ENCODE measurements around the gene PAPPA2. TPM values are rescaled to one million over a fixed set of nuclear protein-coding genes. Genes with fewer than 3 reads are reported as not detected.

Gene PAPPA2
- total and polyA plus RNA-seq, 2 of the 4 experiments (the other 2 are of a cell fraction) = 0.10 to 0.18 TPM

- TF ChIP-seq CEBPB (IDR thresholded peaks at IDR 0.05; ENCODE audit: low read depth, low read length) = no peak
Measured at GRCh38 chr1:176879784-176880620, 417.0 kb downstream of the PAPPA2 start (continued).

- ChIA-PET CTCF (interaction anchor here (0.7 to 0.9 kb wide), 3 partner anchors 22 to 1732 kb away, joined by 3 read pairs; no protein-coding TSS in a partner anchor), POLR2A (ENCODE audit: unreplicated experiment) (no interaction called here)
- Histone ChIP-seq H3K4ac (ENCODE audit: low read depth, low read length) (no peak overlapping the region), H4K91ac (ENCODE audit: insufficient read depth, low read depth, low read length) (no peak overlapping the region), H3K4me2 (ENCODE audit: low read depth, low read length) (no peak overlapping the region), H3K79me1 (ENCODE audit: low read depth in 1 of 2, low read length in 2 of 2) (no peaks in the 10 kb centered on the region), H3K14ac (replicated peaks; ENCODE audit: low read depth, low read length) (no peak overlapping the region), H2AFZ (replicated peaks; ENCODE audit: low read length, poor library complexity) (no peak overlapping the region), H2BK5ac (ENCODE audit: low read depth, low read length, poor library complexity, severe bottlenecking) (no peak overlapping the region), H3K27ac (ENCODE audit: insufficient read depth, low read length) (no peak overlapping the region), H4K5ac (ENCODE audit: low read depth, low read length) (no peak overlapping the region), H3K27me3 (ENCODE audit: control insufficient read depth, insufficient read depth, low read length) (no peaks in the 10 kb centered on the region), H2BK120ac (ENCODE audit: low read depth, low read length) (no peak overlapping the region), H3K4me3 (ENCODE audit: insufficient read depth, low read depth, low read length) (no peak overlapping the region), H3K18ac (ENCODE audit: low read depth, low read length) (no peak overlapping the region), H3K56ac (ENCODE audit: extremely low read depth, insufficient read depth, low read length) (no peak overlapping the region), H3K4me1 (ENCODE audit: control insufficient read depth, insufficient read depth, low read length) (no peaks in the 10 kb centered on the region), H3K23ac (ENCODE audit: low read depth, low read length) (no peak overlapping the region), H3K9me1 (ENCODE audit: insufficient read depth, low read length) (no peaks in the 10 kb centered on the region), H4K20me1 (ENCODE audit: insufficient read depth, low read length) (no peaks in the 10 kb centered on the region), H2AK9ac (replicated peaks; ENCODE audit: low read depth, low read length, poor library complexity) (no peak overlapping the region), H2BK20ac (ENCODE audit: low read depth, low read length) (no peak overlapping the region), H3K9ac (ENCODE audit: low read depth, low read length) (no peak overlapping the region), H2BK15ac (ENCODE audit: low read depth, low read length) (no peak overlapping the region), H4K8ac (ENCODE audit: low read depth in 2 of 2, low read length in 2 of 2) (no peak overlapping the region), H2AK5ac (ENCODE audit: low read depth, low read length) (no peak overlapping the region), H3K36me3 (ENCODE audit: control insufficient read depth, insufficient read depth, low read length) (no peaks in the 10 kb centered on the region), H3K9me3 (ENCODE audit: control insufficient read depth, insufficient read depth, low read length) (no peaks in the 10 kb centered on the region)
- intact Hi-C loops (cut with micrococcal nuclease) = loop anchor here (1.0 kb wide), 4 partner anchors 321 to 1852 kb away; no protein-coding TSS in a partner anchor
- BruUV-seq (replicated peaks) = no TSS peak
- ATAC-seq (ENCODE audit: low read depth) = peak; percentile 98
- dilution Hi-C loops (cut with HindIII; ENCODE audit: low sequenced_read_pairs, unreplicated experiment) = no loop called here
- WGBS, 2 experiments (ENCODE audit: extremely low coverage in 2 of 2, insufficient read length in 1 of 2) = no CpG with 5 or more reads among the region's 9 CpGs
- in situ Hi-C loops (cut with MboI; ENCODE audit: low sequenced_read_pairs) = loop anchor here (5.0 to 10.0 kb wide), 2 partner anchors 324 to 506 kb away; no protein-coding TSS in a partner anchor
- TF ChIP-seq USF2 (IDR thresholded peaks at IDR 0.05; ENCODE audit: low read depth, low read length) = no peak
- TF ChIP-seq CEBPB (IDR thresholded peaks at IDR 0.05; ENCODE audit: low read depth, low read length) = no peak
- peak; percentile 73 for TF ChIP-seq CTCF (conservative IDR thresholded peaks at IDR 0.05; ENCODE audit: low read depth, low read length)
- peak; percentile 73 for TF ChIP-seq RAD21 (IDR thresholded peaks at IDR 0.05; ENCODE audit: low read length)
- 0 out of 2 replicates have a peak, but pooled peaks have one; percentile 38 for TF ChIP-seq MAZ (IDR thresholded peaks at IDR 0.05; ENCODE audit: borderline replicate concordance, low read depth, low read length)
- TF ChIP-seq NFE2L2 (IDR thresholded peaks at IDR 0.05; ENCODE audit: low read depth, low read length) = no peak
- TF ChIP-seq BHLHE40 (IDR thresholded peaks at IDR 0.05; ENCODE audit: low read depth, low read length) = no peak
- TF ChIP-seq SMC3 (IDR thresholded peaks at IDR 0.05; ENCODE audit: low read depth, low read length) = peak; percentile 76
- TF ChIP-seq MAFK (IDR thresholded peaks at IDR 0.05; ENCODE audit: low read depth, low read length) = no peak
- DNase-seq = peak; percentile 62
Measured at GRCh38 chr1:176880955-176881595, 418.1 kb downstream of the PAPPA2 start.
